SW480 (cell line): ENCODE results near the gene IFIH1.

Source experiments
- DNase-seq: peaks from one replicate; pipeline ENCODE4 v3.0.0-alpha.2; 2016; ENCODE audit warnings: low spot score

Gene IFIH1

DNA sequence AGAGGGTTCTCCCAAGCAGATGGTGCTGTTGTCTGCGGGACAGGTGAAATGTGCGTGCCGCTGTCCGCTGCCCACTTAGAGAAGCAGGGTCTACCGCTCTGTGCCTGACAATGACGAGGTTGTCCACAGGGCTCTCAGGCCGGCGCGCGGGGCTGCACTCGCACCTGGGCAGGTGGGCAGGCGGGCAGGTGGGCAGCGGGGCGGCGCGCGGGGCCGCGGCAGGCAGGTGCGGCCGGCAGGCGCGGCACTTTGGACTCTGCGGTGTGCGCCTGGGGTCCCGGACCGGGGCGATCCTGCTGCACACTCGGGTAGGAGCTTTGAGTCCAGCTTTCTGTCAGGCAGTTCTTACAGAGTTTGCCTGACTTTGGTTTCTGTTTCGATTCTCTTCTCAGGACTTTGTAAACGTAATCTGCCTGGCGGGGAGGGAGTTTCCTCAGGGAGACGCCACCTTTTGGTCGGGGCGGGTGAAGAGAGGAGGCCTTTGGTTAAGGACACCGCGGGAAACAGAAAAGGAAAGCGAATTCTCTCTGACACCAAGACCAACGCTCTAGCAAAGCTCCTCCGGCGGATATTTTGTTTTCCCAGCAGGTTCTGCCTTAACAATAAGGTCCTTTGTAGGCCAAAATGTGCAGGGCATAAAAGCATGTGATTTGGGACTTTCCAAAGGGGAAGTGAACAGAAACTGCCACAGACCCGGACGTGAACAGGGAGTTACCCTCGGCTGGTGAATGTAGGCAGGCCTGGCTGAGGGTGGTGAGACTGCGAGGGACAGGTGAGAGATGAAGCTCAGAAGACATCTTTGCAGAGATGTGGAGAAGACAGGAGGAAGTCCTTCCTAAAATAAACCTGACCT lies at the start of gene IFIH1:
IFIH1 (minus strand) TSS at position 357 of the 853 bp plus-strand sequence. CDS start 377 bp downstream, outside the sequence.
- DNase-seq: peak; percentile 93

DNA sequence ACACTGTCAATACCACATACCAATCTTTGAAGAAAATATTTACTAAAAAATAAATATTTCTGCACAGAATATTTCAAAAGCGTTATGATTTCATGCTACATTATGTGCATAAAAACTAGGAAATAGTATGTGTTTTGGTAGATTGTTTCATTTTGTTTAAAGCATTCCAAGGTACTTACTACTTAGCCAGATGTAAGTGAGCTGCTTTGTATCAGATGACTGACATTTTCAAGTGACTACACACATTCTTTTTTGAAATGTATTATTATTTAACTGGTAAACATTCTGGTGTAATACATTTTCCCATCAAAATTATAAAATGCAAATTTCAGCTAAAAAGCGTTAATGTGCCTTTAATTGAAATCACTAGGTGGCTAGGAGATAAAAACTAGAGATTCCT lies 46.9 kb upstream of the IFIH1 start:
- DNase-seq: no peak

DNA sequence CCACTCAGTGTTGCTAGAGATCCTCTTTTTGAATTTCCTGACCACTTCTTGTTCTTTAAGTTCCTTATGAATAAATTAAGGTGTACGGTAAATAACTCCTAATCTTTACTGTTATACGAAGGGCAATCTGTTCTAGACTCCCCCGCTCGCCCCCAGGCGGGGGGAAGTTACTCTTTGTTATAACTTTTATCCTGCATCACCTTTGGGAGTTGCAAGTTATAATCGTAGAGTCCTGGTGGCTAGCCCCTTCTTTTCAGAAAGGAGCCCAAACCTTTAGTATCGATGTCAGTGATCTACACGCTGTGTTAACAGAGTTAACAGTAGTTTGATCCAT lies 26.1 kb upstream of the IFIH1 start:
- no peak for DNase-seq

DNA sequence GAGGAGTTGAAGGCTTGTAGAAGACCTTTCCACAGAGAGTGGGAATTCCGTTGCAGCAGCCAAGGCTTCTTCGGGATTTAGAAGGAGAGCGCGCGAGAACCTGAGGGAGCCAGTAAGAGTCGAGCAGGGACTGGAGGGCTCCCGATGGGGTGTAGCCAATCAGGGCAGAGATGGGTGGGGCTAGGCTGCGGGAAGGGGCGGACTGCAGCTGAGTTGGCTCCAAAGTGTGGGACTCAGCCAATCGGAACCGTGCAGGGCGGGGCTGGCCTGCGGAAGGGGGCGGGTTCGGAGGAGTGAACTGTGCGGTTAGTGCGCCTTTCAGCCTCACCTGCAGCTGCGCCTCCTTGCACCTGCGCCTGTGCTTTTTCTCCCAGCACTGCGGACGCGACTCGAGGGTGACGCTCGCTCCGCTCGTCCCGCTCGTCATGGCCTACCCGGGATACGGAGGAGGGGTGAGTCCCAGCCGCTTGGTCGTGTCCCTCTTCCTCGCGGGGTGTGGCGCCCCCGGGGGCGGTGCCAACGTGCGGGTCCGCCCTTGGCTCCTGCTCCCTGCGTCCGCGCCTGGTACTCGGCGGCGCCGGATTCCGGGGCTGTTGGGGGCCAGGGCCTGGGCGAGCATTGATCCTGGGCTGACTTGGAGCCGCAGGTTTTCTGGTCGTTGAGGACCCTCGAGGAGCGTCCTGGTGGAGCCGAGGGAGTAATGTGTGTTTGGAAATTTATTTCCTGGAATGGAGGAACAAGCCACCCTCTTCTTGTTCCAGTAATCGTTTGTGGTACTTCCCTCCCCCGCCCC lies 25.5 kb upstream of the IFIH1 start, which contains the start of gene GCA:
GCA (plus strand) TSS at position 309 of the 793 bp plus-strand sequence; CDS start at position 426, 117 bp downstream.
- DNase-seq: peak; percentile 97

DNA sequence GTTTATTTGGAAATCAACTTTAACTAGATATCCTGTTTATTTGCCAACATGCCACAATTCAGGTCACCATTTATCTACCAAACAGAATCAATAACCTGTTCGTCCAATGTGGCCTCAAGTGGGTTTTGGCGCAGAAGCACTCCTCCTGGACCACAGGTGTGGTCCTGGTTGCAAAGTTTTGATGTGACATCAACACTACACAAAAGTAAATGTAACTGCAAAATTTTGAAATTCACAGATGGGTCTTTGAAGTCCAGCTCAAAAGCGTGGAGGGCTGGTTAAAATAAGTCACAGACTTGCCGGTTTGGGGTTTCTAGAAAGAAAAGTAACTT lies 25.0 kb upstream of the IFIH1 start:
- no peak for DNase-seq

DNA sequence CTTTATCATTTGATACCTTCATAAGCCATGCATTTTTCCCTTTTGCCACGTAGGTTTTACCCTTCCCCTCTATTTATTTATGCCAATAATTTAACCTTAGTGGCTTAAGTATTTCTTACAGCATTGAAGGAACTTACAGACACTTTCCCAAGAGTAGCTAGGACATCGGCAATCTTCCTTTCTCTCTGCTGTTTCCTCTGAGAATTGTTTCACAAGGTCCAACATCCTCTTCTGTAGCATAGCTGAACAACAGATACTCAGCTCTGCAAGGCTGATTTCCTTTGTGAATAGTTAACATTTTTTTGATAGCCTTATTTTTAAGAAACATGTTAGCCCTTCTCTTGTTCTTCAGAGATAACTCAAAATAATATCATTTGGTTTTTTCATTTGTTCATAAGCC lies 24.4 kb upstream of the IFIH1 start:
- no peak for DNase-seq

DNA sequence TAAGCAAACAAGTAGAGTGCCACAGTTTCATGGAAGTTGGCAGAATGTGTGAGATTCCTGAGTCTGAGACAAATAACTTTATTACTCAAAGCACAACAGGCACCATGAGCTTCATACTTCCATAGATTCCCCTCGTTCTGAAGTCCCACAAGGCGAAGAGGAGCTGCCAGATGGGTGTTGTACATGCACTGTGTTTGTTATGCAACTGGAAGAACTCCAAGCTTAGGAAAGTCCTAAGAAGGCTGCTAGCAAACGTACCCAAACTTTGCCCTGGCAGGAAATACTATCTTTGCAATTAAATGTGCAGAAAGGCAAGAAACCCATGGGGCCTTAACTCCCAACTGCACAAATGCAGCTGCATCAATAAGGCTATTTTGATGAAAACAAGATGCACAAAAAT lies 23.8 kb upstream of the IFIH1 start:
- DNase-seq: no peak

DNA sequence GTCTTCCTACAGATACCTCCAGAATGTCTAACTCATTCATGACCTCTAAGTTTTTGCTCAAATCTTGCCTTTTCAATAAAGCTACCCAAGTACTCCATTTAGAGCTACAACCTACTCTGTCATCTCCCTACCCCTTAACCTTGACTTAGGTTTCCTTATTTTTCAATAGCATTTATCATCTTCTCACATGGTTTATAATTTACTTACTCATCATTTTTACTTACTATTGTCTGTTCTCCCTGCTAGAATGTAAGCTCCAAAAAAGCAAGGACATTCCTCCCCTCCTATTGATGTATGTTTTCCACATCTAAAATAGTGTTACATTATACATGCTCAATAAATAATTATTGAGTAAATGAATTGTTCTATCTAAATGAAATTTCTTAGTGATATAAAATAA lies 22.3 kb upstream of the IFIH1 start:
- DNase-seq: no peak

DNA sequence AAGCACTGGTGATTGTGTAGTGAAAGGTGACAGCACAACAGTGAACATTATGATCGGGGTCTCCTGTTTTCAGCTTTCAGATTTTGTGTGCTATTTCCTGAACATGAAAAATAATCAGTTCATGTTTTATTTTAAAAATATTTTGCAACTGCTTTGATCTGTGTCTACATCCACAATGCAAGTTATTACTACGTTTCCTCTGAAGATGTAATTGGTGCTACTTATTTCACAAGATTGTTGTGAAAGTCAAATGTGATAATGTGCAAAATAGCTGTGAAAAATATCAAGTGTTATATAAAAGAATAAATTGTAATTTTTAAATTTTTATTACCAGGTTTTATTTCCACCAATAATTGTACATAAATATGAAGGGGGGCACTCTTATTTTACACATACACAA lies 19.4 kb upstream of the IFIH1 start:
- DNase-seq: no peak

DNA sequence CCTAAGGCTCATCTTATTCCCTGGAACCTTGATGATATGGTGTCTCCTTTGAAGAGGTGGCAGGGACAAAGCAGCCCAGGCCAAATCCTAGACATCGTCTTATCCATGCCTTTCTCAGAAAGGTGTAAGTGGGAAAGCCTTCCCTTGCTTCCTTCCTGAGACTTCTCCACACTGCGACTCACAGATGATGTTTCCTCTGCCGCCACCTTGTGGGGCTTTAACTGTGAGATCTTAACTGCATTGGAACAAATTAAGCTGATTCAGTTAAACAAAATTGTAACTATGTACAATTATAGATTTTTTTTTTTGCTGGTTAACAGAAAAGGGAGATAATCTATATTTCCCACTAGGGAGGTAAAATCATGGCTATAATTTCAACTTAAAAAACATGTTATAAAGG lies 15.5 kb upstream of the IFIH1 start:
- DNase-seq: peak; percentile 32

DNA sequence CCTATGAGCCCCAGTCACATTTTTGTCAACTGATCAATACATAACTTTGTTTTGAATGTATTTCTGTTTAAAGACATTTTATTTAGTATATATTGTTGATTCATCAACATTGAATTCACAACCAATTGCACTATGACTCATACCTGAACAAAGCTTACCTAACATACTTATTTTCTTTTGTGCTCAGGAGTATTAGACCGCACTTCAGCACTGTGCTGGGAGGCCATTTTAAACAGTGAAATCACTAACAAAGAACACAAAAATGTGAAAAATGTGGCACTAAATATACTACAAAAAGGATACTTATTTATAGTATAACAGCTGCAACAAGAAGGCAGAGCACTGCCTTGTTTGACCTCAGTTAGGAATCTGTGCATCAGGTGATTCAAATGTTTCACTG lies 12.4 kb upstream of the IFIH1 start:
- no peak for DNase-seq

DNA sequence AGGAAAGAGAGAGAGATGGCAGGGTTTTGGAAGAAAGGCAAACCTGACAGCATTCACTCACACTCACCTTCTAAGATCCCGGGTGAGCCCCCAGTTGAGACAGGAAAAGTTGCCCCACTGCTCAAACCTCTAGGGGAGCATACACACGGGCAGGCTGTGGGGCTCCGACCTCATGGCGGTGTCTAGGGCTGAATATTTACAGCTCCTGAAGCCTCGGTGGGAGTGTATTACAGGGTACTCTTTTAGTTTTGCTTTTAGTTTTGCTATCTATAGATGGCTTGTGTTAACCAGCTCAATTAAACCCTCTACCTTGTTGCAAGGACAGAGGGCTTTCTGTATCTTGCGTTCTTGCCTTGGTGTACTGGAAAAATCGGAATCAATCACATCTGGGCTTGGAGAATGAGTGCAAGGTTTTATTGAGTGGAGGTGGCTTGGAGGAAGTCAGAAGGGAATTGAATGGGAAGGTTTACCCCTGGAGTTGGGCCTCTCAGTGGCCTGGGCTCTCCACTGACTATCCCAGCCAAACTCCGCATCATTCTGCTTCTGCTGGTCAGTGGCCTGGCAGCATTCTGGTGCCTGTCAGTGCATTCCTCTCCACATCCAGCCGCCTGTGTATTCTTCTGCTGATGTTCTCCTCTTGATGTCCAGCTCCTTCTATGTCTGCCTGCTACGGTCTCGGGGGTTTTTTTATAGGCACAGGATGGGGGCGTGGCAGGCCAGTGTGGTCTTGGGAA lies 10.1 kb upstream of the IFIH1 start:
- no peak for DNase-seq

DNA sequence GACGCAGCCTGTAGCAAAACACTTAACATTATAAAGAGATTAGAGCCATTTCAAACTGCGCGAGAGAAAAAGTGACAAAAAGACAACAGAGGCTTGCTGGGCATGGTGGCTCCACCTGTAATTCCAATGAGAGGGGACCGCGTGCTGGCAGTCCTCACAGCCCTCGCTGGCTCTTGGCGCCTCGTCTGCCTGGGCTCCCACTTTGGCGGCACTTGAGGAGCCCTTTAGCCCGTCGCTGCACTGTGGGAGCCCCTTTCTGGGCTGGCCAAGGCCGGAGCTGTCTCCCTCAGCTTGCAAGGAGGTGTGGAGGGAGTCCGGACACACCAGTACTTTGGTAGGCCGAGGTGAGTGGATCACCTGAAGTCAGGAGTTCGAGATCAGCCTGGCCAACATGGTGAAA lies 9.3 kb upstream of the IFIH1 start:
- no peak for DNase-seq

DNA sequence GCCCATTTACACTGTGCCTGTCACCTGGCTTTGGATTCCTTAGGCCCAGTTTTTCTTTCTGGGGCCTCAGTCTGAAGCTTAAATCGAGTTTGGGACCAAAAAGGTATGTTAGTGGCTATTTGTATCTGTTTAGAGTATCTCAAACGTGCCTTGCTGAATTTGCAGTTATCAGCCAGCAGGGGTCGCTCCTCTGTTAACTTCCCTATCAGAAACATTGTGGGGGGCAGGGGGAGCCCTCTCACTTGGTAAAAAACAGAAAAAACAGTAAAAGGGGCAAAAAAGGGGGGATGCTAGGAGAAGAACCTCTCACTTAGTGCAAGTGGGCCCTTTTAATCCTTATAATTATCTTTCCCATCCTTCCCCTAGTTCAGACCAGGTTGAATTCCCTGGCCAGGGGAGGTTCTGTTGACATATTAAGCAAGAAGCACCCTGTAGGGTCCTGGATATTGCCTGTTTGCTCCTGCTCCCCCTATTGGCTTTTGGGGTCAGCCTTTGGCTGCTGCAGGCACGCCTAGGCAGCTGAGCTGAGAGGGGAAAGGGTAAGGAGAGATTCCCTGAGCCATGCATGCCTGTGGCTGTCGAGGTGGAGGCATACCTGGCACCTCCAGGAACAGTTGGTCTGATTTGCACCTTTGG lies 8.8 kb upstream of the IFIH1 start:
- DNase-seq: no peak

DNA sequence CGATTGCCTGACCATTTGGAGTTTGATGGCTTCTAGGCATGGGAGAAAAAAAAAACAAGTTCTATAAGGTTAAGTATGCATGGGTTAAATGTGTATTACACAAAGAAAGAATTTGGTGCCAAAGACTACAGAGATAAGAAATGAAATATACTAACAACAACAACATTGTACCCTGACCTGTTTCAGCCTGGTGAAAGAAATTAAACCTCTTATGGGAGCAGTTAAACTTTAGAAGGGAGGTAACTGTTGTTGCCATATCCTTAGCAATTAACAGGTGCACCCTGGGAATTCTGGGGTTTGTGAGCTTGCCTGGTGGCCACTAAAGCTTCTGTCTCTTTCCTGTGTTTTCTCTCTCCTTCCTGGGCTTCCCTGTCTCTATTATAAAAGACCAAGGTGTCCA lies 6.5 kb upstream of the IFIH1 start:
- no peak for DNase-seq

DNA sequence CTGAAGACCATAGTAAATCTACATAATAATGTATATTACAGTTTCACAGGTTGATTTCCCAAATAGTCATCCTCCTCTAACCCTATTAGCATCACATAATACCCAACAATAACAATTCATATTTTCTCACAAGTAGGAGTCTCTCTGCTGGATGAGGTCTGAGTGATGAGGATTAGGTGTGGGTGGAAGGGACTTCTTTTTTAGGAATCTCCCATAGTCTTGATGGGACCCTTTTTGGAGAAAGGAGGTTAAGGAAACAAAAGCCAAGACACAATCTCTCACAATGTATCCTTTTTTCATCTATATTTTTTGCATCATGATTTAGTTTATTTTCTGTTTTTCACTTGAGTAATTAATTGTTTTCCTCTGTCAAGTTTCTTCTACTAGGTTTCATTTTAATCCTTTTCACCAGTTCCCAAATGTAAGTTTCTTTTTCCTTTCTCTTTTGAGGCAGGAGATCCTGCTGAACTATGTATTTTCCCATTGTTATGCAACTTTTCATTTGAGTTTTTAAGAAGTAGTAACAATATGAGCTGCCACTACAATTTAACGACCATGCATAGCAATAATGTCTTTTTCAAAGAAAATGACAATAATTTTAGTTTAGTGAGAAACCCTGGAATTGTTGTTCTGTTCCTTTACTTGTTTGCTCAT lies 2.5 kb upstream of the IFIH1 start:
- no peak for DNase-seq

DNA sequence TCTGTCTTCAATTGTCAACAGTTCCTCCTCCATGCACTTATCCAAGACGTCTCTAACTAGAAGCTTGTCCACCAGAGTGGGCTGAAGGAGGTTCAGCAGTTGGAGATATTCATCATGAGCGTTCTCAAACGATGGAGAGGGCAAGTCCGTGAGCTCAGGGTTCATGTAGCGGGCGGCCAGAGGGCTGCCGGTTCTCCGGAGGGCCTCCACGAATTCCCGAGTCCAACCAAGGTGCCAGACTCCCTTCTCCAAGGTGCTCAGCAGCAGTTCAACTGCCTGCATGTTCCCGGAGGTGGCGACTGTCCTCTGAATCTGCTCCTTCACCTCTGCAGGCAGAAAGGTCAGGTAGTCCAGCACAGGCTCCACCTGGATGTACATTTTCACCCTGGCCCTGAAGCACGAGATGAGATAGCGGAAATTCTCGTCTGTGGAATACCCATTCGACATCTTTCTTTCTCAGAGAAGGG lies 590 bp downstream of the IFIH1 start:
- DNase-seq: peak; percentile 58

DNA sequence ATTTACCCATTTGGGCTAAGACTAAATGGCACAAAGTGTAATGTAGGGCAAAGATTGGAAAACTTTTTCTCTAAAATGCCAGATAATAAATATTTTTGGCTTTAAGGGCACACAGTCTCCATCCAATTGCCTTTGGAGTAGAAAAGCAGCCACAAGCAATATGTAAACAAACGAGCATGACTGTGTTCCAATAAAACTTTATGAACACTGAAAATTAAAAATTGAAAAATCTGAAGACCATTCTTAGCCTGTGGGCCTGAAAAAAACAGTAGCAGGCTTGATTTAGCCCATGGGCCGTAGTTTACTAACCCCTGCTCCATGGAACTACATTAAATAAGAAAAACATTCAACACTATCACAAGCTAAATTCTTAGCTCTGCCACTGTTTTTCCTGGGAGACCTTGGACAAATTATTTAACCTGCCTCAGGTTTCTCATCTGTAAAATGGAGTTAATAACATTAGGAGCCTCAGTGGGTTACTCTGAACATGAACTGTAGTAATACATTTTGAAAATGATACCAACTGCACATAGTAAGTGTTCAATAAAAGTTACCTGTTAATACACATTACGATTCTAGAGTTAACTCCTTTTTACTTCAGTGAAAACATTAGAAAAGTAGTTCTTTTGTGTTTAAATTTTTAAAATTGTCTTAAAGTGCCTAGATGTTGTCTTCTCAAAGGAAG lies 1.3 kb downstream of the IFIH1 start:
- no peak for DNase-seq

DNA sequence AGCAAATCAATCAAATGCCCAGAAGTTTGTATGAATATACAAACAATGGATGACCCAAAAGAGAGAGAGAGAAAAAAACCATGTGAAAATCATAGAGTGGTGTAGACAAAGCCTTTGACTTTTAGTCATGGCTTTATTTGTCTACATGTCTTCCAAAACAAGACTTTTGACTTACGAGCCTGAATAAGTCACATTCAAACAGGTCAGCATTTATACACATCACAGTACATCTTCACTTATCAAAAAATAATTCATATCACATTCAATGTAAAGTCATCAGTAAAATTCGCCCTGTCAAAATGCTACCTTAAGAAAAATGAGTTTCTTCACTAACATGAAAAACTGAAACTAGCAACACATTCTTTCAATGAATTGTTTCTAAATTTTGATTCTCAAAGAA lies 1.9 kb downstream of the IFIH1 start:
- no peak for DNase-seq

DNA sequence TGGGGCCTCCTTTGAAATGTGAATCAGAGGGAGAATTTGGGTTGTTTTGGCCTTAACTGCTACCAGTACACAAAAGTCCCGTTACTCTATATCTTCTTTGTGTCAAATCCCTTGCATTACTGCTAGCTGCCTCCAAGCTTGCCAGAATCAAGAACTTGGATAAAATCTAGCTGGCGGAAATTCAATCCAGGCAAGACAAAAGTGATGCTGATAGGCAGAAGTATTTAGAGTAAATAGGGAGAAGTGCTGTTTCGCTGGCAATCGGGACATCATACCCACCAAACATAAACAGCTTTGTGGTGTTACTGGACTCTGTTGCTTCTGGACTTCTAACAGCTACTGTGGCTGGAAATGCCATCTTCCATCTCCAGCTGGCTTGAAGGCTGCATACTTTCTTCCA lies 2.5 kb downstream of the IFIH1 start:
- DNase-seq: no peak

DNA sequence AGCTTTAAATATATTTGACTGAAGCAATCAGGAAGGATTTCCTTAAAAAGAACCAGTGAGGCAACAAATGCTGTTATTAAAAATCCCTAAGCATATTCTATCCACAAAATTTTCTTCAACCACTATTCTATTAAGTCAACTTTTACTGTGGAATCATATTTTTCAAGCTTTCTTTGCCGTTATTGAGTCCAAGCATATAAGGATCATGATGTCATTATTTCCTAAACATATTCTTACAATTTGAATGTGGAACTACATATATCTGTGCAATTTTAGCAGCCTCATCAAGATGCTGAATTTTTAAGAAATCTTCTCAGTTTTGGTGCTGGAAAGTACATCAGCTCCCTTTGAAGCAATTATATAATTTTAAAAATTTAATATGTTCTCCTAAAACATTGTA lies 5.6 kb downstream of the IFIH1 start:
- no peak for DNase-seq
